HEK293T (cell line): Measurements from ENCODE around the gene VIT.

ENCODE experiments used
- CTCF ChIA-PET: fragments of 350-600 bp; formaldehyde crosslinking; extraction: SDS; loops from one replicate; lab custom pipeline; 2021; ENCODE audit warnings: antibody characterized with exemption, inconsistent platforms; lab: Yijun Ruan, JAX
- POLR2A ChIA-PET: fragments of 350-600 bp; formaldehyde crosslinking; extraction: SDS; loops from one replicate; lab custom pipeline; 2020; ENCODE audit warnings: antibody characterized with exemption, inconsistent platforms; lab: Yijun Ruan, JAX
- DNase-seq: peaks from one replicate; pipeline ENCODE4 v3.0.0; 2012; ENCODE audit warnings: mixed read lengths; ENCODE audit errors: extremely low spot score
- ARNT ChIP-seq: fragments of 450-650 bp; IDR thresholded peaks from 2 replicates; pipeline ENCODE4 v1.6.1; 2017; ENCODE audit warnings: mild to moderate bottlenecking
- BHLHE40 ChIP-seq: fragments of 450-650 bp; IDR thresholded peaks from 2 replicates; pipeline ENCODE4 v1.6.1; 2016; ENCODE audit warnings: mild to moderate bottlenecking, moderate library complexity, borderline replicate concordance
- CTBP1 ChIP-seq: fragments of 450-650 bp; IDR thresholded peaks from 2 replicates; pipeline ENCODE4 v1.6.1; 2016; ENCODE audit warnings: borderline replicate concordance
- ELF4 ChIP-seq: fragments of 450-650 bp; IDR thresholded peaks from 2 replicates; pipeline ENCODE4 v1.6.1; 2017; ENCODE audit warnings: antibody characterized with exemption
- FOXA1 ChIP-seq: fragments of 450-650 bp; IDR thresholded peaks from 2 replicates; pipeline ENCODE4 v1.6.1; 2016; ENCODE audit warnings: mild to moderate bottlenecking
- FOXK2 ChIP-seq: fragments of 450-650 bp; IDR thresholded peaks from 2 replicates; pipeline ENCODE4 v1.6.1; 2016; ENCODE audit warnings: mild to moderate bottlenecking
- FOXM1 ChIP-seq: fragments of 450-650 bp; IDR thresholded peaks from 2 replicates; pipeline ENCODE4 v1.6.1; 2017; ENCODE audit warnings: mild to moderate bottlenecking, borderline replicate concordance
- HDGF ChIP-seq: fragments of 450-650 bp; IDR thresholded peaks from 2 replicates; pipeline ENCODE4 v1.6.1; 2017; ENCODE audit warnings: antibody characterized with exemption, borderline replicate concordance
- L3MBTL2 ChIP-seq: fragments of 450-650 bp; conservative IDR thresholded peaks from 2 replicates; pipeline ENCODE4 v1.6.1; 2016; ENCODE audit warnings: mild to moderate bottlenecking
- LEF1 ChIP-seq: fragments of 450-650 bp; IDR thresholded peaks from 2 replicates; pipeline ENCODE4 v1.6.1; 2017; ENCODE audit warnings: mild to moderate bottlenecking, borderline replicate concordance
- NFRKB ChIP-seq: fragments of 450-650 bp; IDR thresholded peaks from 2 replicates; pipeline ENCODE4 v1.6.1; 2016; ENCODE audit warnings: mild to moderate bottlenecking, moderate library complexity
- PKNOX1 ChIP-seq: fragments of 450-650 bp; IDR thresholded peaks from 2 replicates; pipeline ENCODE4 v1.6.1; 2016
- SP1 ChIP-seq: fragments of 450-650 bp; IDR thresholded peaks from 2 replicates; pipeline ENCODE4 v1.6.1; 2017
- SUZ12 ChIP-seq: fragments of 450-650 bp; IDR thresholded peaks from 2 replicates; pipeline ENCODE4 v1.6.1; 2016; ENCODE audit warnings: mild to moderate bottlenecking
- TARDBP ChIP-seq: fragments of 450-650 bp; IDR thresholded peaks from 2 replicates; pipeline ENCODE4 v1.6.1; 2016
- ZNF384 ChIP-seq: fragments of 450-650 bp; IDR thresholded peaks from 2 replicates; pipeline ENCODE4 v1.6.1; 2016

The VIT gene

DNA sequence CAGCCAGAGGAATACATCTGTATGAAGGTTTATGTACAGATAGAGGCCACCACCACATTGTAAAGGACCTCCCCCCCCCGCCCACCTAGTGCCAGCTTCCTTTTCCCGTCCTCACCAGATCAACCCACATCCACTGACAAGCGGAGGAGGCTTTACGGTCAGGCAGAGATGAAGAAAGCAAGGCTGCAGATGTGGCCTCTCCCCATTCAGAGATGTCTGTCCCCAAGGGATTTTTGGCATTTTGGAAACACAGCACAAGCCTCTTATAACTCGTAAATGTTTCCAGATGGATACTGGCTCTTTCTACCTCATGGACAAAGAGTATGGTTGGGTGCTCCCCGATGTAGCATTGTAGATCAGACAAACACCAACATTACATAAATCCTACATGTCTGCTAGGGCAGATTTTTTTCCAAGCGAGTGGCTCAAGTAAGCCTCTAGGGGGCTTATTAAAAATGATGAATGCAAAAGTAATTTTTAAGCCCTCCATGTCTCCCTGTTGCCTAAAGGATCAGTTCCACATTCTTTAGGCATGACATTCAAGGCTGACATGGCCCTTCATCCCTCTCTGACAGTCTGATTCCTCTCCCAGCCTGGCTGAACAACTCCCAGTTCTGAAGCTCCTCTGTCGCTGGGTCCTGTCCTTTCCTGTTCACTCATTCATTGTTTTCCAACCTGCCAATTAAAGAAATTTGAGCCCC, 11.7 kb downstream of the VIT start:
- TF ChIP-seq HDGF: no peak
- no peak for TF ChIP-seq FOXM1
- TF ChIP-seq TARDBP: no peak
- no peak for TF ChIP-seq SP1
- TF ChIP-seq SUZ12: no peak
- CTCF ChIA-PET: no interaction called here
- DNase-seq: no peak
- POLR2A ChIA-PET: no interaction called here

DNA sequence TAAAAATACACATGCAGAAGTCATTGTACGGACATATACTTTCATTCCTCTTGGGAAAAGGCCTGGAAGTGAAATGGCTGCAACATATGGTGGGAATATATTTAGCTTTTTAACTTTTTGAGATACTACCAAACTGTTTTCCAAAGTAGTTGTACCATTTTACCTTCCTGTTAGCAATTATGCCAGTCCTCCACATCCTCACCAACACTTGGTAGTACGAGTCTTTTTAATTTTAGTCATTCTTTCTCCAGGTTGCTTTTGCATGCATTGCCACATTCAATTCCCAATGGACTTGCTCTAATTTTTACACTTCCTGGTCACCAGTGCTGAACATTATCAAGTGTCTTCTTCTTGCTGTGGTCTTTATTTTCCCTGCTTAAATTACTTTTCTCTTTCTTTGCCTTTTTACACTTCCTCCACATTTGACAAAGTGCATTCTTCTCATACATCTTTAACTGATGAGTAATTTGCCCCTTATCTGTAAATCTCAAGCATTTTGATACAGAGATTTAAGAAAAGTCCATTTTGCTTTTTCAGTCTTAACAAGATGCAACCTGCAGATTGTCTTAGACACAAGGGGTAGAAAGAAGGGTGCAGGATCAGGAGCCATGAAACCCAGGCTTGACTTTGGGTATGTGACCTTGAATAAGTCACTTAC, 14.5 kb downstream of the VIT start:
- POLR2A ChIA-PET: no interaction called here
- CTCF ChIA-PET: no interaction called here

GRCh38 chr2:36711741-36712314, 15.3 kb downstream of the VIT start:
- no peak for TF ChIP-seq CTBP1
- TF ChIP-seq BHLHE40: no peak
- TF ChIP-seq HDGF: no peak
- TF ChIP-seq FOXK2: no peak
- no peak for TF ChIP-seq FOXM1
- TF ChIP-seq LEF1: no peak
- TF ChIP-seq FOXA1: no peak
- TF ChIP-seq ELF4: no peak
- no peak for TF ChIP-seq ZNF384
- TF ChIP-seq PKNOX1: no peak
- no peak for TF ChIP-seq SP1
- TF ChIP-seq SUZ12: no peak
- no peak for TF ChIP-seq TARDBP
- TF ChIP-seq NFRKB: no peak
- no peak for TF ChIP-seq ARNT
- no peak for TF ChIP-seq L3MBTL2
- no peak for DNase-seq
- POLR2A ChIA-PET: no interaction called here
- CTCF ChIA-PET: no interaction called here

More for the DNA sequence above, 14.5 kb downstream of the VIT start:
- TF ChIP-seq PKNOX1 (no peak), LEF1 (no peak), SUZ12 (no peak), NFRKB (no peak), L3MBTL2 (no peak)
- DNase-seq: no peak

DNA sequence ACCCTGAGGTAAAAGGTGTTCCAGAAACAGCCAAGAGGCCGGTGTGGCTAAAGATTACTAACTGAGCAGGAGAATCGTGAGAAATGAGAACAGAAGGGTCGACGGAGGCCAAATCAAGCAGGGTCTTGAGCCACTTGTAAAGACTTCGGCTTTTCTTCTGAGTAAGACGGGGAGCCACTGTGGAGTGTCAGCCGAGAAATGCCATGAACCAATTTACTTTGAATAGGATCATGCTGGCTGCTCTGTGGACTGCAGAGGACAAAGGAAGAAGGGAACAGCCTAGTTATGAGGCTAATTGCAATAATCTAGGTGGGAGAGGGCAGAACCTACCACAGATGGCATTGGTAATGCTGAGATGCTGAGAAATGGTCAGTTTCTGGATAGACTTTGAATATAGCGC, 16.8 kb downstream of the VIT start:
- no peak for DNase-seq
- ChIA-PET POLR2A (no interaction called here), CTCF (no interaction called here)
- no peak for TF ChIP-seq TARDBP
- TF ChIP-seq FOXK2: no peak
- TF ChIP-seq FOXA1: no peak
- no peak for TF ChIP-seq NFRKB
- no peak for TF ChIP-seq ELF4
- TF ChIP-seq ARNT: no peak
- no peak for TF ChIP-seq LEF1
- TF ChIP-seq CTBP1: no peak

DNA sequence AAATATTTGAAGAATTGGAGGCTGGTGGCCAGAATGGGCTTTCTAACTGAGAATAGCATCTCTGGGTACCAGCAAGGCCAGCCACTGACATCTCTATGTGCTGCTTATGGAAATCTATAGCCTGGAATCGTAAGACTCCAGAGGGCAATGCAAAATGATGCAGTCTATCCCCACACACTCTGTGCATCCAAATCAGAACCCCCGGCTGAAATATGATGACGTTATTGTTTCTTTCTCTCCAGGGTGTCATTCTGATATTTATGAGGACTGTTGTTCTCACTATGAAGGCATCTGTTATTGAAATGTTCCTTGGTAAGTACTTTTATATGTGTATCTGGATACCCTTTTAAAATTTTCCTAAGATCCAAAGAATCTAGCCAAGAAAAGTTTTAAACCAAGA, 19.6 kb downstream of the VIT start:
- ChIA-PET CTCF (no interaction called here), POLR2A (no interaction called here)
- TF ChIP-seq TARDBP (no peak), BHLHE40 (no peak), CTBP1 (no peak), ARNT (no peak), FOXA1 (no peak), SP1 (no peak), L3MBTL2 (no peak), LEF1 (no peak), NFRKB (no peak), SUZ12 (no peak), PKNOX1 (no peak), HDGF (no peak), FOXM1 (no peak), ZNF384 (no peak), ELF4 (no peak), FOXK2 (no peak)
- no peak for DNase-seq

- ChIA-PET POLR2A (no interaction called here), CTCF (interaction anchor here (0.6 kb wide), 1 partner anchor 69 kb away, joined by 5 read pairs; no protein-coding TSS in a partner anchor)
- TF ChIP-seq FOXK2: no peak
- TF ChIP-seq TARDBP: no peak
- TF ChIP-seq NFRKB: no peak
- DNase-seq: no peak
Measured at GRCh38 chr2:36717603-36718266, 21.2 kb downstream of the VIT start.
